Esophagus squamous epithelium (tissue), 4 donors: Measurements from ENCODE around the gene ASB7.

ENCODE experiments used
- CTCF ChIP-seq, 6 experiments: fragments of 450-650 bp in 4 of 6; fragments of 200-600 bp in 2 of 6; sonication (generic) in 2 of 6; IDR thresholded peaks; one replicate each; pipeline ENCODE4 v1.5.1; 2016 to 2019; ENCODE audit warnings: antibody characterized with exemption in 6 of 6, mild to moderate bottlenecking in 4 of 6, moderate library complexity in 4 of 6
- POLR2A ChIP-seq, 4 donors: fragments of 450-650 bp; IDR thresholded peaks; one replicate each; pipeline ENCODE4 v1.6.1; 2017; ENCODE audit warnings: antibody characterized with exemption in 4 of 4, mild to moderate bottlenecking in 4 of 4, moderate library complexity in 3 of 4

GRCh38 chr15:100642950-100643338 is 40.6 kb downstream of the ASB7 start:
- TF ChIP-seq CTCF (IDR thresholded peaks at IDR 0.05) = no peak
- TF ChIP-seq POLR2A (IDR thresholded peaks at IDR 0.05) = no peak
